ENCODE data around the gene LDHD. TPM values are rescaled to one million over a fixed set of nuclear protein-coding genes. Genes with fewer than 3 reads are reported as not detected.

Gene LDHD
- total and polyA plus RNA-seq, 2 experiments from 2014 or later, result 12.7 to 21.9 TPM

GRCh38 chr16:75089486-75090202 lies 26.9 kb downstream of the LDHD start:
- H3K4me1 ChIP-seq (ENCODE audit: insufficient read depth), result peaks cover 24% of the 10 kb centered on the region
- H3K27ac ChIP-seq, result no peak overlapping the region
- H3K9me2 ChIP-seq (replicated peaks; ENCODE audit: insufficient read depth), result no peaks in the 10 kb centered on the region
- H3K9me3 ChIP-seq (ENCODE audit: low read depth), result no peaks in the 10 kb centered on the region
- no peak overlapping the region for H2AFZ ChIP-seq
- no peak for DNase-seq (ENCODE audit: low spot score)
- TF ChIP-seq EZH2phosphoT487 (IDR thresholded peaks at IDR 0.05; ENCODE audit: low read depth, severe bottlenecking, unreplicated experiment) (no peak), EZH2 (IDR thresholded peaks at IDR 0.05; ENCODE audit: borderline replicate concordance) (no peak), CTCF (IDR thresholded peaks at IDR 0.05; ENCODE audit: poor library complexity) (no peak)
- 76% methylated on average over 6 of the region's 6 CpGs for WGBS (ENCODE audit: low lambda C conversion rate, missing lambda C conversion rate)
- peaks cover 84% of the 10 kb centered on the region for H3K79me2 ChIP-seq
- no peak overlapping the region for H3K4me3 ChIP-seq
- H3K36me3 ChIP-seq (replicated peaks; ENCODE audit: insufficient read depth, low read depth), result no peaks in the 10 kb centered on the region
- peaks cover 36% of the 10 kb centered on the region for H4K20me1 ChIP-seq (ENCODE audit: insufficient read depth, poor library complexity, severe bottlenecking)
- no peak overlapping the region for H3K4me2 ChIP-seq
- no peaks in the 10 kb centered on the region for H3K27me3 ChIP-seq

GRCh38 chr16:75088934-75089333 lies 27.6 kb downstream of the LDHD start:
- Histone ChIP-seq H3K4me1 (ENCODE audit: insufficient read depth) (peaks cover 24% of the 10 kb centered on the region), H2AFZ (no peak overlapping the region), H3K27ac (no peak overlapping the region), H3K4me3 (no peak overlapping the region), H3K36me3 (replicated peaks; ENCODE audit: insufficient read depth, low read depth) (no peaks in the 10 kb centered on the region), H4K20me1 (ENCODE audit: insufficient read depth, poor library complexity, severe bottlenecking) (peaks cover 36% of the 10 kb centered on the region), H3K9me3 (ENCODE audit: low read depth) (no peaks in the 10 kb centered on the region), H3K4me2 (no peak overlapping the region), H3K9me2 (replicated peaks; ENCODE audit: insufficient read depth) (no peaks in the 10 kb centered on the region), H3K27me3 (no peaks in the 10 kb centered on the region), H3K79me2 (peaks cover 87% of the 10 kb centered on the region)
- no peak for DNase-seq (ENCODE audit: low spot score)
- TF ChIP-seq CTCF (IDR thresholded peaks at IDR 0.05; ENCODE audit: poor library complexity) (no peak), EZH2 (IDR thresholded peaks at IDR 0.05; ENCODE audit: borderline replicate concordance) (no peak), EZH2phosphoT487 (IDR thresholded peaks at IDR 0.05; ENCODE audit: low read depth, severe bottlenecking, unreplicated experiment) (no peak)
- 86% methylated on average over 8 of the region's 8 CpGs for WGBS (ENCODE audit: low lambda C conversion rate, missing lambda C conversion rate)

- Histone ChIP-seq H3K9me3 (ENCODE audit: low read depth) (no peaks in the 10 kb centered on the region), H3K27ac (peak overlapping the region; percentile 69), H3K36me3 (replicated peaks; ENCODE audit: insufficient read depth, low read depth) (no peaks in the 10 kb centered on the region), H3K79me2 (peaks cover 90% of the 10 kb centered on the region), H2AFZ (no peak overlapping the region), H4K20me1 (ENCODE audit: insufficient read depth, poor library complexity, severe bottlenecking) (peaks cover 39% of the 10 kb centered on the region), H3K4me2 (peak overlapping the region; percentile 66), H3K9me2 (replicated peaks; ENCODE audit: insufficient read depth) (no peaks in the 10 kb centered on the region), H3K4me1 (ENCODE audit: insufficient read depth) (peaks cover 24% of the 10 kb centered on the region), H3K27me3 (no peaks in the 10 kb centered on the region), H3K4me3 (no peak overlapping the region)
- 81% methylated on average over 3 of the region's 3 CpGs for WGBS (ENCODE audit: low lambda C conversion rate, missing lambda C conversion rate)
- TF ChIP-seq EZH2 (IDR thresholded peaks at IDR 0.05; ENCODE audit: borderline replicate concordance) (no peak), EZH2phosphoT487 (IDR thresholded peaks at IDR 0.05; ENCODE audit: low read depth, severe bottlenecking, unreplicated experiment) (no peak), CTCF (IDR thresholded peaks at IDR 0.05; ENCODE audit: poor library complexity) (no peak)
- no peak for DNase-seq (ENCODE audit: low spot score)
These were observed 28.4 kb downstream of the LDHD start for GRCh38 chr16:75088216-75088615.

All from hepatocyte (in vitro differentiated cells).